AG20443 (cell line): Measurements from ENCODE around the gene IPO13.

Experiments used
- DNase-seq: peaks from one replicate; pipeline ENCODE4 v3.0.0; 2012; ENCODE audit warnings: low spot score, mixed read lengths

IPO13 gene

DNA sequence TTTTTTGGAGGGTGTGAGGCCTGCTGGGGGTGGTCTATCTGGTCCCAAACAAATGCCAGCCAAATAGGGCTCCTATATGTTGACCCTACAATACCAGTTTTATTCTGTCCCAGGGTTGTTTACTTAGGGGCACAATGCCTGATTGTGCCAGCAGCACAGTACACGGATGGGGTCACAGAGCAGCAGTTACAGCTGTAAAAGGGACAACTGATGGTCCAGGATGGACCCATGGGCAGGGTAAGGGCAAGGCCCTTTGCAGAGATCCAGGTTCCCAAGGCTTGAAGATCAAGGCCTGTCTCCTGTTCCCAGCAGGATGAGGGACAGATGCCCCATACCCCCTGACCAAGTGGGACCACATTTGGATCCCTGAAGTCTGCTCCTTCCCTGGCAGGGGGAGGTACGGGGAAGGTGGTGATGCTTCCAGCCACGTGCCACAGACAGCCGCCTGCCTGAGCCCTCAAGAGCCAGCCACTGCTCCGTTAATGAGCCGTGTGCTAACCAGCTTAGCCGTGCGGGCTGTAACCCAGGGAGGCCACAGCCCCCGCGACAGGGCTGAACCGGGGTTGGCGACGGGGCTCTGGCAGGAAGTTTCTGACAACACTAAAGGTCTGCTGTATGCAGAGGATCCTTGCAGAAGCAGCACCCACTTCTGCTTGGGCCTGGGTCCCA lies 66.3 kb downstream of the IPO13 start:
- DNase-seq: no peak

DNA sequence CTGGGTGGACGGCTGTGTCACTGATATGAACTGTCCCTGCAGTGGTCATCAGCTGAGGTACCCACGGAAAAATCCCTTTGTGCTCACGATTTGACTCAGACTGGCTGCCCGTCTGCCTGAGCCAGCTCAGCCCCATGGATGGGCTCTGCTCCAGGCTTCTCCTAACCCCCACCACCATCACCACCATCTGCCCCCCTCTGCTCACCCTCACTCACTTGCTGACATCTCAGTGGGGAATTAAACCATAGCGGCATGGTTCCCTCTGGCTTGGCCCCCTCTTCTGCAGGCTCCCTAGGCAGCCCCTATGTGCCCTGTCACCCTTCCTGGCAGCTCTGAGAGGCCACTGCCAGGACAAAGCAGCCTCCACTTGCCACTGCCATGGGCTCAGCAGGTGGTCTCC lies 67.2 kb downstream of the IPO13 start:
- no peak for DNase-seq

GRCh38 chr1:44014365-44015104 lies 67.8 kb downstream of the IPO13 start:
- DNase-seq: no peak

- peak; percentile 35 for DNase-seq
Measured at GRCh38 chr1:44015206-44015605, 68.5 kb downstream of the IPO13 start.

DNA sequence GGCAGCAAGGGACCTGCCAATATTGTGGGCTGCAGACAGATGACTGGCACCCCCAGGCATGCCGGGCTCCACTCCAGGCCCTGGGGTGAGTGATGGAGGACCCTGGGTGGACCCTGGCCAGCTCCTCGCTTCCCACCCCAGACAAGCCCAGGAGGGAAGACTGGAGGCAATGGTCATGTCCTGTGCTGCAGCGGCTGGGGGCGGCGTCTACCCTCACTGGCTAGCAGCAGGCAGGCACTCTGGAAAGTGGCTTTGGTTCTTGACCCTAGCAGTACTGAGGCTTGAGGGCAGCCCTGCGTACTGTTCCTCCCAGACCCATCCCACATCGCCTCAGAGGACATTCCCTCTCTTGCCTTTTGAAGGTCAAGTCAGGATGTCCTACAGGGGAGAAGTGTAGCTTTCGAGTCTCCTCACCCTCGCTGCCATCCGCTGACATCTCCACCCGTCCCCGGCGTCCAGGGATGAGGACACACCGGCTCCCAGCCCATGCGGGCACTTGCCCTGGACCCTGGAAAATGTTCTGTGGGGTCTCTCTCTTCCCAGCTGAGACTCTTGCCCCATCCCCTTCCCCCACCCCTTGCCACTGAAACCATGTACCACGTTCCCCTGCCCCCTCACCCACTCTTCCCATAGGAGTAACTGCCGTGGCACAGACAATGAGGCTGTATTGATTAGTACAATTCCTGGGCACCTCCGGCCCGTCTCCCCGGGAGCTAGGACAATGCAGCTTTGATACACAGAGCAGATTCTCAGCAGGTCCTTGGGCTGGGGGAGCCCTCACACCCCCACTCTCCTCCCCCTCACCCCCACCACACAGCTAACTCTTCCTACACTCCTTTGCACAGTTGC lies 69.5 kb downstream of the IPO13 start:
- no peak for DNase-seq

DNA sequence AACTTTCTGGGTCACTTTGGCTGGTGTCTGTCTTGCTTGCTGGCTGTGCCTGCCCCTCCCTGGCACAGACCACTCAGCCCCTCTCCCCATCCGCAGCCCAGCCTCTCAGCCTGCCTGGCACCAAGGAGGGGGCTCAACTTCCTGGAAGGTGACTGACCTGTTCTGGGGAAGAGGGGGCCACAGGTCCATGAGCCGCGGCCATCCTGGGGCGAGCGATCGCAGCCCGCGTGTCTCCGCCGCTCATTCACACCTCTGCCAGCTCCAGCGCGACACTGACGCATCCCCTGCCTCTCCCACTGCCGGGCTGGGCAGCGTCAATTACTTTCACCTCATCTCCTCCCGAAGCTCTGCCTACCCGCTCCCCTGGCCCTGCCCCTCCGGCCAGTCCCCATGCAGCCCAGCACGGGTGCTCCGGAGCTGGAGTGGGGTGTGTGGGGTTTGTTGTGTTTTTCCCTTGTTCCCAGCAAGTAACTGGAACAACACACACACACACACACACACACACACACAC lies 70.2 kb downstream of the IPO13 start:
- DNase-seq: no peak
